GM23338 (cell line): Measurements from ENCODE around the gene FUT6. TPM values are rescaled to one million over a fixed set of nuclear protein-coding genes. Genes with fewer than 3 reads are reported as not detected.

Experiments
- ATAC-seq: fragments of 200-7000 bp; cut with Tn5 transposase; 3 replicates; pipeline ENCODE4 v1.9.1; 2020
- DNase-seq: peaks from one replicate; pipeline ENCODE4 v3.0.0-alpha.2; 2015; ENCODE audit warnings: low spot score
- H2AFZ ChIP-seq: fragments of 200-600 bp; sonication (generic); 2 replicates; pipeline ENCODE4 v1.8.0; 2016; ENCODE audit warnings: antibody characterized with exemption, mild to moderate bottlenecking, moderate library complexity
- H3F3A ChIP-seq: fragments of 200-600 bp; sonication (generic); replicated peaks from 2 replicates; pipeline ENCODE4 v1.8.0; 2017; ENCODE audit warnings: antibody characterized with exemption, mixed run types, low read depth
- H3K27ac ChIP-seq: fragments of 200-600 bp; sonication (generic); 2 replicates; pipeline ENCODE4 v1.6.1; 2016; ENCODE audit warnings: low read depth
- H3K27me3 ChIP-seq: fragments of 200-600 bp; sonication (generic); 2 replicates; pipeline ENCODE4 v1.8.0; 2016; ENCODE audit warnings: mild to moderate bottlenecking, mixed run types, moderate library complexity; ENCODE audit not compliant: insufficient read depth
- H3K36me3 ChIP-seq: fragments of 200-600 bp; sonication (generic); 2 replicates; pipeline ENCODE4 v1.8.0; 2016; ENCODE audit warnings: mild to moderate bottlenecking; ENCODE audit not compliant: insufficient read depth
- H3K4me1 ChIP-seq: fragments of 200-600 bp; sonication (generic); 2 replicates; pipeline ENCODE4 v1.8.0; 2016; ENCODE audit warnings: mild to moderate bottlenecking, moderate library complexity; ENCODE audit not compliant: insufficient read depth
- H3K4me2 ChIP-seq: fragments of 200-600 bp; sonication (generic); 2 replicates; pipeline ENCODE4 v1.7.1; 2017; ENCODE audit warnings: mixed run types
- H3K4me3 ChIP-seq: fragments of 200-600 bp; sonication (generic); 2 replicates; pipeline ENCODE4 v1.6.1; 2016; ENCODE audit warnings: mixed run types
- H3K79me2 ChIP-seq: fragments of 200-600 bp; sonication (generic); replicated peaks from 2 replicates; pipeline ENCODE4 v1.8.0; 2017; ENCODE audit warnings: mild to moderate bottlenecking; ENCODE audit not compliant: insufficient read depth
- H3K9me2 ChIP-seq: fragments of 200-600 bp; sonication (generic); 2 replicates; pipeline ENCODE4 v1.8.0; 2017; ENCODE audit not compliant: insufficient read depth
- H4K20me1 ChIP-seq: fragments of 200-600 bp; sonication (generic); replicated peaks from 2 replicates; pipeline ENCODE4 v1.8.0; 2017; ENCODE audit warnings: mild to moderate bottlenecking; ENCODE audit not compliant: insufficient read depth
- H3K27ac Mint-ChIP-seq: 2 replicates; pipeline ENCODE4 v1.8.0; 2020; ENCODE audit warnings: inconsistent platforms, mild to moderate bottlenecking, moderate library complexity, mixed read lengths
- H3K27me3 Mint-ChIP-seq: 3 replicates; pipeline ENCODE4 v1.8.0; 2022; ENCODE audit warnings: low read depth, mild to moderate bottlenecking, moderate library complexity, mixed read lengths, inconsistent platforms; ENCODE audit not compliant: insufficient read depth, poor library complexity
- H3K36me3 Mint-ChIP-seq: 3 replicates; pipeline ENCODE4 v1.8.0; 2021; ENCODE audit warnings: low read depth, mild to moderate bottlenecking, inconsistent platforms, moderate library complexity, mixed read lengths
- H3K4me1 Mint-ChIP-seq: 3 replicates; pipeline ENCODE4 v1.8.0; 2020; ENCODE audit warnings: mild to moderate bottlenecking, inconsistent platforms, mixed read lengths
- H3K4me3 Mint-ChIP-seq: 3 replicates; pipeline ENCODE4 v1.8.0; 2021; ENCODE audit warnings: moderate library complexity, mild to moderate bottlenecking, inconsistent platforms, mixed read lengths
- H3K9me3 Mint-ChIP-seq: 3 replicates; pipeline ENCODE4 v1.8.0; 2020; ENCODE audit warnings: moderate library complexity, mild to moderate bottlenecking, inconsistent platforms, mixed read lengths
- CREB1 ChIP-seq: fragments of 250-450 bp; sonication (Bioruptor Pico); IDR thresholded peaks from 2 replicates; pipeline ENCODE4 v1.5.0; 2020; ENCODE audit warnings: low read depth, mild to moderate bottlenecking, moderate library complexity
- EZH2 ChIP-seq: fragments of 200-600 bp; sonication (generic); IDR thresholded peaks from one replicate; pipeline ENCODE4 v1.8.0; 2017; ENCODE audit warnings: antibody characterized with exemption, mild to moderate bottlenecking, low read depth; ENCODE audit not compliant: unreplicated experiment
- EZH2phosphoT487 ChIP-seq: fragments of 200-600 bp; sonication (generic); IDR thresholded peaks from one replicate; pipeline ENCODE4 v1.8.1; 2018; ENCODE audit warnings: antibody characterized with exemption; ENCODE audit not compliant: unreplicated experiment
- JUNB ChIP-seq: IDR thresholded peaks from one replicate; pipeline ENCODE4 v1.6.1; 2016; ENCODE audit warnings: antibody characterized with exemption; ENCODE audit not compliant: unreplicated experiment
- NANOG ChIP-seq: IDR thresholded peaks from 2 replicates; pipeline ENCODE4 v1.6.1; 2016; ENCODE audit warnings: antibody characterized with exemption, borderline replicate concordance
- POLR2AphosphoS5 ChIP-seq: IDR thresholded peaks from 2 replicates; pipeline ENCODE4 v1.6.1; 2016; ENCODE audit warnings: antibody characterized with exemption, low read depth
- STAT1 ChIP-seq: IDR thresholded peaks from one replicate; pipeline ENCODE4 v1.6.1; 2016; ENCODE audit warnings: antibody characterized with exemption; ENCODE audit not compliant: unreplicated experiment
- ZNF114 ChIP-seq: fragments of 250-450 bp; sonication (Bioruptor Pico); IDR thresholded peaks from 2 replicates; pipeline ENCODE4 v1.5.0; 2020; ENCODE audit warnings: mild to moderate bottlenecking, moderate library complexity
- ZNF331 ChIP-seq: fragments of 250-450 bp; sonication (Bioruptor Pico); IDR thresholded peaks from 2 replicates; pipeline ENCODE4 v1.5.0; 2020; ENCODE audit warnings: low read depth, mild to moderate bottlenecking, moderate library complexity
- polyA plus RNA-seq: library from polyadenylated mRNA; unstranded; fragments of >200 nt; fragmentation: Nextera tagmentation; extraction: Ambion mirVana; gene quantifications from 2 replicates; pipeline ENCODE4 v1.2.1, GENCODE V29; 2016
- total RNA-seq: library from RNA; depleted of rRNA; stranded (reverse); fragments of >200 nt; shearing (Covaris generic); gene quantifications from 2 replicates; pipeline ENCODE4 v1.2.3, GENCODE V29; 2014
- TF ChIP-seq, protein P1 (sequence below): IDR thresholded peaks from one replicate; pipeline ENCODE4 v1.6.1; 2018; ENCODE audit warnings: antibody characterized with exemption; ENCODE audit not compliant: unreplicated experiment
- TF ChIP-seq, protein P2 (sequence below): IDR thresholded peaks from 2 replicates; pipeline ENCODE4 v1.6.1; 2016; ENCODE audit warnings: antibody characterized with exemption
- TF ChIP-seq, protein P3 (sequence below), 2 experiments: fragments of 200-600 bp in 1 of 2; sonication (generic) in 1 of 2; conservative IDR thresholded peaks; 2 replicates each; pipeline versions ENCODE4 v1.5.1 to v1.6.1; 2016 to 2017; ENCODE audit warnings: antibody characterized with exemption in 2 of 2, low read depth in 2 of 2, mild to moderate bottlenecking in 2 of 2, moderate library complexity in 1 of 2
- TF ChIP-seq, protein P4 (sequence below): fragments of 250-450 bp; sonication (Bioruptor Pico); IDR thresholded peaks from 2 replicates; pipeline ENCODE4 v1.5.0; 2020; ENCODE audit warnings: mild to moderate bottlenecking, moderate library complexity

The FUT6 gene
- total and polyA plus RNA-seq, 2 experiments from 2014 or later, result not detected

DNA sequence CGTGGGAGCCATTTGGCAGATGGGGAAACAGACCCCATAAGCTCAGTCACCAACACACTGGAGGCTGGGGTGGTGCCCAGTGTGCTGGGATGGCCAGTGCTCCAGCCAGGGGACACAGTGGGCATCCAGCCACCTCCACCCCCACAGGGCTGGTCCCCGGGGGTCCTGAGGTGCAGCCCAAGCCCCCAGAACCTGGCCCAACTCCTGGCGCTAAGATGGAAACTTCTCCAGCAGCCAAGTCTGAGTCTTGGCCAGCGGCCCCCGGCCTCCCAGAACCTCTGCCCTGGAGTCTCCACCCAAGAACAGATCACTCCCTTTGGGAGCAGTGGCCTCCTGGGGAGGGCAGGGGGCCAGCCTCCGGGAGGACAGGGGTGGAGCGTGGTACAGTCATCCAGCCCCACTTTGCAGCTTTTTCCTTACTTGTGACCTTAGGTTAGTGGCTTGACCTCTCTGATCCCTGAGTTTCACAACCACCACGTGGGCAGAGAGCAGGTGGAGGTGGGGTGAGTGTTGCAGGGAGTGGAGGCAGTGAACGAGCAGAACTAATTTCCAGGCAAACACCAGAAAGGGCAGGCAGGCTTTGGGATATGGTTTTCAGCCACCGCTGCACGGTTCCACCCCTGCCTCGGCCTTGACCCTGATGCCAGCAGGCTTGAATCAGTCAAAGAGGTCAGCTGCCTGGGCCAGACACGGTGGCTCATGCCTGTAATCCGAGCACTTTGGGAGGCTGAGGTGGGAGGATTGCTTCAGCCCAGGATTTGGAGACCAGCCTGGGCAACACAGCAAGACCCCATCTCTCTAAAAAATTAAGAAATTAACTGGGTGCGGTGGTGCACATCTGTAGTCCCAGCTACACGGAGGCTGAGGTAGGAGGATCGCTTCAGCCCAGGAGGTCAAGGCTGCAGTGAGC, 38.9 kb downstream of the FUT6 start:
- Histone ChIP-seq H3F3A (no peaks in the 10 kb centered on the region), H3K4me1 (no peaks in the 10 kb centered on the region; the same call in 1 of the 2 replicates), H3K36me3 (no peaks in the 10 kb centered on the region), H3K27ac (no peak overlapping the region), H2AFZ (no peak overlapping the region), H3K27me3 (peaks cover 14% of the 10 kb centered on the region), H3K4me3 (no peak overlapping the region), H4K20me1 (no peaks in the 10 kb centered on the region), H3K9me2 (peaks cover 5% of the 10 kb centered on the region; the same call in 1 of the 2 replicates), H3K79me2 (no peaks in the 10 kb centered on the region), H3K4me2 (no peak overlapping the region)
- H3K4me1 Mint-ChIP-seq, result peaks cover 10% of the 10 kb centered on the region; the same call in 2 of the 3 replicates
- peaks cover 3% of the 10 kb centered on the region; the same call in 2 of the 3 replicates for H3K9me3 Mint-ChIP-seq
- peaks cover 2% of the 10 kb centered on the region; the same call in 1 of the 3 replicates for H3K36me3 Mint-ChIP-seq
- TF ChIP-seq, protein P1, sequence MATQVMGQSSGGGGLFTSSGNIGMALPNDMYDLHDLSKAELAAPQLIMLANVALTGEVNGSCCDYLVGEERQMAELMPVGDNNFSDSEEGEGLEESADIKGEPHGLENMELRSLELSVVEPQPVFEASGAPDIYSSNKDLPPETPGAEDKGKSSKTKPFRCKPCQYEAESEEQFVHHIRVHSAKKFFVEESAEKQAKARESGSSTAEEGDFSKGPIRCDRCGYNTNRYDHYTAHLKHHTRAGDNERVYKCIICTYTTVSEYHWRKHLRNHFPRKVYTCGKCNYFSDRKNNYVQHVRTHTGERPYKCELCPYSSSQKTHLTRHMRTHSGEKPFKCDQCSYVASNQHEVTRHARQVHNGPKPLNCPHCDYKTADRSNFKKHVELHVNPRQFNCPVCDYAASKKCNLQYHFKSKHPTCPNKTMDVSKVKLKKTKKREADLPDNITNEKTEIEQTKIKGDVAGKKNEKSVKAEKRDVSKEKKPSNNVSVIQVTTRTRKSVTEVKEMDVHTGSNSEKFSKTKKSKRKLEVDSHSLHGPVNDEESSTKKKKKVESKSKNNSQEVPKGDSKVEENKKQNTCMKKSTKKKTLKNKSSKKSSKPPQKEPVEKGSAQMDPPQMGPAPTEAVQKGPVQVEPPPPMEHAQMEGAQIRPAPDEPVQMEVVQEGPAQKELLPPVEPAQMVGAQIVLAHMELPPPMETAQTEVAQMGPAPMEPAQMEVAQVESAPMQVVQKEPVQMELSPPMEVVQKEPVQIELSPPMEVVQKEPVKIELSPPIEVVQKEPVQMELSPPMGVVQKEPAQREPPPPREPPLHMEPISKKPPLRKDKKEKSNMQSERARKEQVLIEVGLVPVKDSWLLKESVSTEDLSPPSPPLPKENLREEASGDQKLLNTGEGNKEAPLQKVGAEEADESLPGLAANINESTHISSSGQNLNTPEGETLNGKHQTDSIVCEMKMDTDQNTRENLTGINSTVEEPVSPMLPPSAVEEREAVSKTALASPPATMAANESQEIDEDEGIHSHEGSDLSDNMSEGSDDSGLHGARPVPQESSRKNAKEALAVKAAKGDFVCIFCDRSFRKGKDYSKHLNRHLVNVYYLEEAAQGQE, result no peak
- TF ChIP-seq, protein P2, sequence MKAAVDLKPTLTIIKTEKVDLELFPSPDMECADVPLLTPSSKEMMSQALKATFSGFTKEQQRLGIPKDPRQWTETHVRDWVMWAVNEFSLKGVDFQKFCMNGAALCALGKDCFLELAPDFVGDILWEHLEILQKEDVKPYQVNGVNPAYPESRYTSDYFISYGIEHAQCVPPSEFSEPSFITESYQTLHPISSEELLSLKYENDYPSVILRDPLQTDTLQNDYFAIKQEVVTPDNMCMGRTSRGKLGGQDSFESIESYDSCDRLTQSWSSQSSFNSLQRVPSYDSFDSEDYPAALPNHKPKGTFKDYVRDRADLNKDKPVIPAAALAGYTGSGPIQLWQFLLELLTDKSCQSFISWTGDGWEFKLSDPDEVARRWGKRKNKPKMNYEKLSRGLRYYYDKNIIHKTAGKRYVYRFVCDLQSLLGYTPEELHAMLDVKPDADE, result no peak
- TF ChIP-seq, protein P3, sequence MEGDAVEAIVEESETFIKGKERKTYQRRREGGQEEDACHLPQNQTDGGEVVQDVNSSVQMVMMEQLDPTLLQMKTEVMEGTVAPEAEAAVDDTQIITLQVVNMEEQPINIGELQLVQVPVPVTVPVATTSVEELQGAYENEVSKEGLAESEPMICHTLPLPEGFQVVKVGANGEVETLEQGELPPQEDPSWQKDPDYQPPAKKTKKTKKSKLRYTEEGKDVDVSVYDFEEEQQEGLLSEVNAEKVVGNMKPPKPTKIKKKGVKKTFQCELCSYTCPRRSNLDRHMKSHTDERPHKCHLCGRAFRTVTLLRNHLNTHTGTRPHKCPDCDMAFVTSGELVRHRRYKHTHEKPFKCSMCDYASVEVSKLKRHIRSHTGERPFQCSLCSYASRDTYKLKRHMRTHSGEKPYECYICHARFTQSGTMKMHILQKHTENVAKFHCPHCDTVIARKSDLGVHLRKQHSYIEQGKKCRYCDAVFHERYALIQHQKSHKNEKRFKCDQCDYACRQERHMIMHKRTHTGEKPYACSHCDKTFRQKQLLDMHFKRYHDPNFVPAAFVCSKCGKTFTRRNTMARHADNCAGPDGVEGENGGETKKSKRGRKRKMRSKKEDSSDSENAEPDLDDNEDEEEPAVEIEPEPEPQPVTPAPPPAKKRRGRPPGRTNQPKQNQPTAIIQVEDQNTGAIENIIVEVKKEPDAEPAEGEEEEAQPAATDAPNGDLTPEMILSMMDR (conservative IDR thresholded peaks at IDR 0.05; ENCODE audit: low read depth in 2 of 2), result no peak
- TF ChIP-seq, protein P4, sequence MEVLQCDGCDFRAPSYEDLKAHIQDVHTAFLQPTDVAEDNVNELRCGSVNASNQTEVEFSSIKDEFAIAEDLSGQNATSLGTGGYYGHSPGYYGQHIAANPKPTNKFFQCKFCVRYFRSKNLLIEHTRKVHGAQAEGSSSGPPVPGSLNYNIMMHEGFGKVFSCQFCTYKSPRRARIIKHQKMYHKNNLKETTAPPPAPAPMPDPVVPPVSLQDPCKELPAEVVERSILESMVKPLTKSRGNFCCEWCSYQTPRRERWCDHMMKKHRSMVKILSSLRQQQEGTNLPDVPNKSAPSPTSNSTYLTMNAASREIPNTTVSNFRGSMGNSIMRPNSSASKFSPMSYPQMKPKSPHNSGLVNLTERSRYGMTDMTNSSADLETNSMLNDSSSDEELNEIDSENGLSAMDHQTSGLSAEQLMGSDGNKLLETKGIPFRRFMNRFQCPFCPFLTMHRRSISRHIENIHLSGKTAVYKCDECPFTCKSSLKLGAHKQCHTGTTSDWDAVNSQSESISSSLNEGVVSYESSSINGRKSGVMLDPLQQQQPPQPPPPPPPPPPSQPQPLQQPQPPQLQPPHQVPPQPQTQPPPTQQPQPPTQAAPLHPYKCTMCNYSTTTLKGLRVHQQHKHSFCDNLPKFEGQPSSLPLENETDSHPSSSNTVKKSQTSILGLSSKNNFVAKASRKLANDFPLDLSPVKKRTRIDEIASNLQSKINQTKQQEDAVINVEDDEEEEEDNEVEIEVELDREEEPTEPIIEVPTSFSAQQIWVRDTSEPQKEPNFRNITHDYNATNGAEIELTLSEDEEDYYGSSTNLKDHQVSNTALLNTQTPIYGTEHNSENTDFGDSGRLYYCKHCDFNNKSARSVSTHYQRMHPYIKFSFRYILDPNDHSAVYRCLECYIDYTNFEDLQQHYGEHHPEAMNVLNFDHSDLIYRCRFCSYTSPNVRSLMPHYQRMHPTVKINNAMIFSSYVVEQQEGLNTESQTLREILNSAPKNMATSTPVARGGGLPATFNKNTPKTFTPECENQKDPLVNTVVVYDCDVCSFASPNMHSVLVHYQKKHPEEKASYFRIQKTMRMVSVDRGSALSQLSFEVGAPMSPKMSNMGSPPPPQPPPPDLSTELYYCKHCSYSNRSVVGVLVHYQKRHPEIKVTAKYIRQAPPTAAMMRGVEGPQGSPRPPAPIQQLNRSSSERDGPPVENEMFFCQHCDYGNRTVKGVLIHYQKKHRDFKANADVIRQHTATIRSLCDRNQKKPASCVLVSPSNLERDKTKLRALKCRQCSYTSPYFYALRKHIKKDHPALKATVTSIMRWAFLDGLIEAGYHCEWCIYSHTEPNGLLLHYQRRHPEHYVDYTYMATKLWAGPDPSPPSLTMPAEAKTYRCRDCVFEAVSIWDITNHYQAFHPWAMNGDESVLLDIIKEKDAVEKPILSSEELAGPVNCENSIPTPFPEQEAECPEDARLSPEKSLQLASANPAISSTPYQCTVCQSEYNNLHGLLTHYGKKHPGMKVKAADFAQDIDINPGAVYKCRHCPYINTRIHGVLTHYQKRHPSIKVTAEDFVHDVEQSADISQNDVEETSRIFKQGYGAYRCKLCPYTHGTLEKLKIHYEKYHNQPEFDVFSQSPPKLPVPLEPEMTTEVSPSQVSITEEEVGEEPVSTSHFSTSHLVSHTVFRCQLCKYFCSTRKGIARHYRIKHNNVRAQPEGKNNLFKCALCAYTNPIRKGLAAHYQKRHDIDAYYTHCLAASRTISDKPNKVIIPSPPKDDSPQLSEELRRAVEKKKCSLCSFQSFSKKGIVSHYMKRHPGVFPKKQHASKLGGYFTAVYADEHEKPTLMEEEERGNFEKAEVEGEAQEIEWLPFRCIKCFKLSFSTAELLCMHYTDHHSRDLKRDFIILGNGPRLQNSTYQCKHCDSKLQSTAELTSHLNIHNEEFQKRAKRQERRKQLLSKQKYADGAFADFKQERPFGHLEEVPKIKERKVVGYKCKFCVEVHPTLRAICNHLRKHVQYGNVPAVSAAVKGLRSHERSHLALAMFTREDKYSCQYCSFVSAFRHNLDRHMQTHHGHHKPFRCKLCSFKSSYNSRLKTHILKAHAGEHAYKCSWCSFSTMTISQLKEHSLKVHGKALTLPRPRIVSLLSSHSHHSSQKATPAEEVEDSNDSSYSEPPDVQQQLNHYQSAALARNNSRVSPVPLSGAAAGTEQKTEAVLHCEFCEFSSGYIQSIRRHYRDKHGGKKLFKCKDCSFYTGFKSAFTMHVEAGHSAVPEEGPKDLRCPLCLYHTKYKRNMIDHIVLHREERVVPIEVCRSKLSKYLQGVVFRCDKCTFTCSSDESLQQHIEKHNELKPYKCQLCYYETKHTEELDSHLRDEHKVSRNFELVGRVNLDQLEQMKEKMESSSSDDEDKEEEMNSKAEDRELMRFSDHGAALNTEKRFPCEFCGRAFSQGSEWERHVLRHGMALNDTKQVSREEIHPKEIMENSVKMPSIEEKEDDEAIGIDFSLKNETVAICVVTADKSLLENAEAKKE, result no peak
- TF ChIP-seq EZH2phosphoT487 (no peak), JUNB (no peak), ZNF114 (CRISPR knock-in tag) (no peak), EZH2 (no peak), POLR2AphosphoS5 (no peak), NANOG (no peak), STAT1 (no peak), ZNF331 (CRISPR knock-in tag) (no peak), CREB1 (CRISPR knock-in tag) (no peak)
- ATAC-seq (no peak), DNase-seq (no peak)
- no peak overlapping the region for H3K4me3 Mint-ChIP-seq
- peaks cover 45% of the 10 kb centered on the region for H3K27me3 Mint-ChIP-seq
- H3K27ac Mint-ChIP-seq, result no peak overlapping the region
